Measurements from ENCODE around the gene UBR4. TPM values are rescaled to one million over a fixed set of nuclear protein-coding genes. Genes with fewer than 3 reads are reported as not detected.
"Not testable (repeated sequence)": the region's sequence is repeated elsewhere in the genome, so short reads cannot be mapped to it uniquely, and the experiment has no call there.

UBR4 gene
- total RNA-seq, 1 donor = 164 TPM

DNA sequence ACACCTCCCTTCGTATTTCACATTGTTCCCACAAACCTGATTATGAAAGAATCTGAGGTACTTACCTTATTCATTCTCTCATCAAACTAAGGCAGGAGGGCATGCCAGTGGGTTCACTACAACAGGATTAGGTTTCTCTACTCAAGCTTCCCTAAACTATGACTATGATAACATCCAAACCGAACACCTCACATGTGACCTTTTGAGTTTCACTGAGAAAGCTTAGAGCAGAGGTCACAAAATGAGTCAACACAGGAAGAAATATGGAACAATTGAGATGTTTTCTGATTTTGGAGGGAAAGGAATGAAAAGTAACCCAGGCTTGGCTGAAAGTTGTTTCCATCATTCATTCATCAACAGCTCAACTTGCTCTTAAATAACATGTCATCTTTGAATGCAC, 24.1 kb downstream of the UBR4 start:
- no peak overlapping the region for H3K4me3 ChIP-seq (ENCODE audit: low read length)
- H3K27me3 ChIP-seq (ENCODE audit: insufficient read depth, low read length) = no peaks in the 10 kb centered on the region
- H3K9me3 ChIP-seq (ENCODE audit: low read depth, low read length) = no peaks in the 10 kb centered on the region
- H3K4me1 ChIP-seq (ENCODE audit: insufficient read depth, low read length) = no peaks in the 10 kb centered on the region

DNA sequence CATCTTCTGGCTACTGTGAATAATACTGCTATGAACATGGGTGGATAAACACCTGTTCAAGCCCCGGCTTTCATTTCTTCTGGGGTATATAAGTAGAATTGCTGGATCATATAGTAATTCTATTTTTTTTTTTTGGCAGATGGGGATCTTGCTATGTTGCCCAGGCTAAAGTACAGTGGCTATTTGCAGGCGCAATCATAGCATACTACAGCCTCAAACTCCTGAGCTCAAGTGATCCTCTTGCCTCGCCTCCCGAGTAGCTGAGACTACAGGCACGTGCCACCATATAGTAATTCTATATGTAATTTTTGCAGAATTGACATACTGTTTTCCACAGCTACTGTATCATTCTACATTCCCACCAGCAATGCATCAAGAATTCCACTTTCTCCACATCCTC, 27.8 kb downstream of the UBR4 start:
- Histone ChIP-seq H3K4me3 (ENCODE audit: low read length) (no peak overlapping the region), H3K9me3 (ENCODE audit: low read depth, low read length) (no peaks in the 10 kb centered on the region), H3K27me3 (ENCODE audit: insufficient read depth, low read length) (no peaks in the 10 kb centered on the region), H3K4me1 (ENCODE audit: insufficient read depth, low read length) (peaks cover 5% of the 10 kb centered on the region)

DNA sequence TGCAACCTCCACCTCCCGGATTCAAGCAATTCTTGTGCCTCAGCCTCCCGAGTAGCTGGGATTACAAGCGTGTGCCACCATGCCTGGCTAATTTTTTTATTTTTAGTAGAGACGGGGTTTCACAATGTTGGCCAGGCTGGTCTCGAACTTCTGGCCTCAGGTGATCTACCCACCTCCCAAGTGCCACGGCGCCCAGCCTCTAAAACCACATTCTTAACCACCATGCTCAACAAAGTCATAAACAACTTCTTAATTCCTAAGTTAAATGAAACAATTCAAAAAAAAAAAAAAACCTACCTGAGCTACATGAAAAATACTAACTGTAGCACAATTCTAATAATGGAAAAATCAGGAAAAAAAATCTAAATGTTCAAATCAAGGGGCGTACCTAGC, 29.8 kb downstream of the UBR4 start:
- H3K27me3 ChIP-seq (ENCODE audit: insufficient read depth, low read length); H3K4me3 ChIP-seq (ENCODE audit: low read length); H3K4me1 ChIP-seq (ENCODE audit: insufficient read depth, low read length); H3K9me3 ChIP-seq (ENCODE audit: low read depth, low read length): not testable (repeated sequence)

- Histone ChIP-seq H3K4me1 (ENCODE audit: insufficient read depth, low read length) (peaks cover 5% of the 10 kb centered on the region), H3K27me3 (ENCODE audit: insufficient read depth, low read length) (no peaks in the 10 kb centered on the region), H3K4me3 (ENCODE audit: low read length) (no peak overlapping the region), H3K9me3 (ENCODE audit: low read depth, low read length) (no peaks in the 10 kb centered on the region)
These were observed 30.3 kb downstream of the UBR4 start for GRCh38 chr1:19179597-19180264.

- Histone ChIP-seq H3K4me1 (ENCODE audit: insufficient read depth, low read length) (peaks cover 5% of the 10 kb centered on the region), H3K4me3 (ENCODE audit: low read length) (no peak overlapping the region), H3K27me3 (ENCODE audit: insufficient read depth, low read length) (no peaks in the 10 kb centered on the region), H3K9me3 (ENCODE audit: low read depth, low read length) (no peaks in the 10 kb centered on the region)
These were observed 31.2 kb downstream of the UBR4 start for GRCh38 chr1:19178734-19179398.

DNA sequence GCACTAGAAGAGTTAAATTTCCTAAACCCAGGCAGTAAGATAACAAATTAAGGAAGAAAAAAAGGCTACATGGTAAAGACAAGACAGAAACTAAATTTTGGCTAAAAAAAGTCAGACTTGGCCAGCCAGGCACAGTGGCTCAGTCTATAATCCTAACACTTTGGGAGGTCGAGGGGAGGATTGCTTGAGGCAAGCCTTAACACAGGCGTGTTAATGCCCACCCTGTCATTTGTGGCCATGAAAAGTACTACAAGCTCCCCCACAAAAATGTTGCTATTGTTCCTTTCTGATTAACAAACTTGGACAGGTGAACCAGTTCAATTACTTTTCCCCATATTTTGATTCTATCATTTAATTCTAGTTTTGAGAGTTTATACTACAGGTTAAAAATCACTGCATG, 32.3 kb downstream of the UBR4 start:
- Histone ChIP-seq H3K4me1 (ENCODE audit: insufficient read depth, low read length) (peaks cover 5% of the 10 kb centered on the region), H3K4me3 (ENCODE audit: low read length) (no peak overlapping the region), H3K27me3 (ENCODE audit: insufficient read depth, low read length) (no peaks in the 10 kb centered on the region), H3K9me3 (ENCODE audit: low read depth, low read length) (no peaks in the 10 kb centered on the region)

GRCh38 chr1:19169642-19170041, 40.4 kb downstream of the UBR4 start:
- H3K9me3 ChIP-seq (ENCODE audit: low read depth, low read length) = no peaks in the 10 kb centered on the region
- no peaks in the 10 kb centered on the region for H3K4me1 ChIP-seq (ENCODE audit: insufficient read depth, low read length)
- no peak overlapping the region for H3K4me3 ChIP-seq (ENCODE audit: low read length)
- H3K27me3 ChIP-seq (ENCODE audit: insufficient read depth, low read length) = no peaks in the 10 kb centered on the region

DNA sequence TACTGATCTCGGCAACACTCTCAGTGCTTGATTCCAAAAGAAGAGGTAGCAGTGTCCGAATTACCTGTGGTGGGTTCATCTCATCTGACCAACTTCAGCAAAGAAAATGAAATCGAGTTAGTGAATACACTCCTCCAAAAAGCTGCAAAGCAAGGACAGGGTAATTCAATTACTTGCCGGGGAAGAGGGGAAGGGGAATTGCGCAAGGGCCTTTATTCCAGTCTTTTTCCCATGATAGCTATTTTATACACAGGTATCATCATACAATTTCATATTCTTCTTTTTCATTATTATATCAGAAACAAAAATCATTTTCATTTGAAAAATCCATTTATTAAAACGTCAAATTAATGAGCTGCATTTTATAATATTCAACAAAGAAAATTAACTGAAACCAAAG, 42.9 kb downstream of the UBR4 start:
- Histone ChIP-seq H3K27me3 (ENCODE audit: insufficient read depth, low read length) (no peaks in the 10 kb centered on the region), H3K9me3 (ENCODE audit: low read depth, low read length) (no peaks in the 10 kb centered on the region), H3K4me1 (ENCODE audit: insufficient read depth, low read length) (no peaks in the 10 kb centered on the region), H3K4me3 (ENCODE audit: low read length) (no peak overlapping the region)

DNA sequence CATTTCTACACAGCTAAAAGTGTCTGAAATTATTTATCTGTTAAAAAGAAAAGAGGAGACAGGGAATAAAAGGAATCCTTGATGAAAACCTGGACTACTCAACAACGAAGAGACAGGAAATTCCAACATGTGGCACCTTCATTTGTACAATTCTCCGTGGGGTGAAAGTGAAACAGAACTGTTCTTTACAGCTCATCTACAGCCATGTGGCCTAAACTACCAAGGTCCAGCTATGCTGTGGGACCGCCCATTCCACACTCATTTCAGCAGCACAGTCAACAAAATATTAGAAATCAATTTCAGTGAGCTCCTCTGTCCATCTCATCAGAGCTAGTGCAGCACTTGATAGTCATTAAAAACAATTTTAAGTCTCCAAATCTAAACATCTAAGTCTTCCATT, 44.0 kb downstream of the UBR4 start:
- H3K27me3 ChIP-seq (ENCODE audit: insufficient read depth, low read length) = no peaks in the 10 kb centered on the region
- no peak overlapping the region for H3K4me3 ChIP-seq (ENCODE audit: low read length)
- H3K9me3 ChIP-seq (ENCODE audit: low read depth, low read length) = no peaks in the 10 kb centered on the region
- no peaks in the 10 kb centered on the region for H3K4me1 ChIP-seq (ENCODE audit: insufficient read depth, low read length)

DNA sequence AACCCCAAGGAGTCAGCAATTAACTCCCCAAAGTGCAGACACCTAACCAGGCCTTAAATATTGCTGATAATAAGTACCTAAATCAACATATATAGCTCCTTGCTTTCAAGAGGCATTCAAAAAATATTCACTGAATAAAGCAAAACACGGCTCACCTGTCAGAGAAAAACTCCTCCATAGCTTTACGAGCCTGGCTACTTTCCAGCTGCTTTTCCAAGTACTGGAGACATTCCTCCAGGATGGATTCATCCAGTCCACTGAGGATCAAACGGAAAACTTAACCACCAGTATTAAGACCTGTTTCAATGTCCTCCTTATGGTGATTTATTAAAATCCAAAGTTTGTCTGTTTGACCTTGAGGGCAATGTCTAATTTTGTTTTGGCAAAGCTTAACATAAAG, 44.6 kb downstream of the UBR4 start:
- no peaks in the 10 kb centered on the region for H3K4me1 ChIP-seq (ENCODE audit: insufficient read depth, low read length)
- no peak overlapping the region for H3K4me3 ChIP-seq (ENCODE audit: low read length)
- no peaks in the 10 kb centered on the region for H3K27me3 ChIP-seq (ENCODE audit: insufficient read depth, low read length)
- no peaks in the 10 kb centered on the region for H3K9me3 ChIP-seq (ENCODE audit: low read depth, low read length)

GRCh38 chr1:19164274-19165015, 45.6 kb downstream of the UBR4 start:
- Histone ChIP-seq H3K27me3 (ENCODE audit: insufficient read depth, low read length) (no peaks in the 10 kb centered on the region), H3K4me1 (ENCODE audit: insufficient read depth, low read length) (no peaks in the 10 kb centered on the region), H3K9me3 (ENCODE audit: low read depth, low read length) (no peaks in the 10 kb centered on the region), H3K4me3 (ENCODE audit: low read length) (no peak overlapping the region)

DNA sequence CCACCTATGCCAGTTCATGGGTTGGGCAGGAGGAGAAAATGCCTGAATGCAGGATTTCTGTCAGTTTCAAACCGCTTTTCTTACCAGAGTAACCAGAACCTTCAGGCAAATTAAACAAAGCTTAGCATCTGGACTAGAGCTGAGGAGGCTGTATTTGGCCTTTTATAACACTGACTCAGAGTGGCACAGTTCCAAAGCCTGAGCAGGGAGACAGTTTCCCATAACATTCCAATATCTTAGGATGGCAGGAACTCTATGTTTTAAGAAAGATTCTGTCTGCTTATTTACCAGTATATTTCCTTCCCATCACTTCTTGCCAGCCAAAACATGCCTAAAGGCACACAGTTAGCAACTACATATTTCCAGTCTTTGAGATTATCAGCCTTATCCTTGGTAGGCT, 46.8 kb downstream of the UBR4 start:
- no peaks in the 10 kb centered on the region for H3K27me3 ChIP-seq (ENCODE audit: insufficient read depth, low read length)
- H3K4me1 ChIP-seq (ENCODE audit: insufficient read depth, low read length) = no peaks in the 10 kb centered on the region
- H3K4me3 ChIP-seq (ENCODE audit: low read length) = no peak overlapping the region
- H3K9me3 ChIP-seq (ENCODE audit: low read depth, low read length) = no peaks in the 10 kb centered on the region

DNA sequence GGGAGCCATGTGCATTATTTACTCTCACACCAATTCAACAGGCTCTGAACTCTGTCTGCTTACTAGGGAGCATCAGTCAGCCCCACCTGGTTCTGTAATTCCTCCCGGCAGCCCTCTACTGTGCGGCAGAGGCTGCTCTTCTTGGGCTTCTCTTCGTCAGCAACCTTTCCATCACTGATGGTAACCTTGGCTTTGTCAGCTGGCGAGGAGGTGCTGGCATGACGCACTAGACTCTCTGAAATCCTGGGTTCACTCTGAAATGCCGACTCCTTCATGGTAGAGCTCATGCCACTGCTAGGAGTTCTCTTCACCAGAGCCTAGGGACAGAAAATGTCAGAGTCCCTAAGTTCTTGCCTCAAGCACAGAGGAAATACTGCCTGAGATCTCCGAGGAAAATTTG, 49.2 kb downstream of the UBR4 start:
- H3K4me3 ChIP-seq (ENCODE audit: low read length) = no peak overlapping the region
- no peaks in the 10 kb centered on the region for H3K9me3 ChIP-seq (ENCODE audit: low read depth, low read length)
- no peaks in the 10 kb centered on the region for H3K4me1 ChIP-seq (ENCODE audit: insufficient read depth, low read length)
- H3K27me3 ChIP-seq (ENCODE audit: insufficient read depth, low read length) = no peaks in the 10 kb centered on the region

DNA sequence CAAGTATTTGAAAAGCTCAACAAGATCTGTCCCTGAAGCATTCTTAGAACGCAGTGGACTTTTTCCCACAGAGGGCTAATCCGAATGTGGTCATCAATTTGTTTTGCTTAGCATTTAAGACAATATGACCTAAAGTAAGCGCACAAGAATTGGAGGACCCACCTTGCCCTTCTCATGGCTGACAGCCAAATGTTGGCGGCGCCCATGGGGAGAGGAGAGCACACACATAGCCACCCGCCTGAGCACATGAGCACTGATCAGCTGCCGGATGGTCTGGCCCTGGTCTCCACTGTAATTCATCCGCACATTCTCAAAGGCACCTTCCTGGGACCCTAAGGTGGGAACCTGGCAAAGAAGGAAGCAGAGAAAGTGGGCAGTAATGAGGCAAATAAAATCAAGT, 52.4 kb downstream of the UBR4 start:
- H3K9me3 ChIP-seq (ENCODE audit: low read depth, low read length) = no peaks in the 10 kb centered on the region
- no peaks in the 10 kb centered on the region for H3K4me1 ChIP-seq (ENCODE audit: insufficient read depth, low read length)
- H3K27me3 ChIP-seq (ENCODE audit: insufficient read depth, low read length) = no peaks in the 10 kb centered on the region
- no peak overlapping the region for H3K4me3 ChIP-seq (ENCODE audit: low read length)

DNA sequence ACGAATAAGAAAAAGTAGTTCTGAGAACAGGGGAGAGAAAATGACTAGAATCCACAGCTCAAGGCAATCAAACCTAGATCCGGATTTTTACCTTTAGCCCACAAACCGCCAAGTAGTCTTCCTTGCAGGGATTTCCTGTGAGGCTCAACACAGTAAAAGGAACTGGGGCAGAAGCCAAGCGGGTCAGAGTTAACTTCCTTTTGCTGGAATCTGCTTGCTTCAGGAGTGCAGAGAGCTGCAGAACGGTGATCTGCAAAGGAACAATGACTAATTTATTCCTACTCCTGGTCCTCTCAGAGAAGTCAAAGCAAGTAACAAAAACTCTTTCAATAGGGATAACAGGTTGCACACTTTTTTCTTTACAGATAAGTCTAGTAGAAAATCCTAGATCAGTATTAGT, 53.4 kb downstream of the UBR4 start:
- H3K4me3 ChIP-seq (ENCODE audit: low read length) = no peak overlapping the region
- H3K9me3 ChIP-seq (ENCODE audit: low read depth, low read length) = no peaks in the 10 kb centered on the region
- no peaks in the 10 kb centered on the region for H3K27me3 ChIP-seq (ENCODE audit: insufficient read depth, low read length)
- H3K4me1 ChIP-seq (ENCODE audit: insufficient read depth, low read length) = no peaks in the 10 kb centered on the region

DNA sequence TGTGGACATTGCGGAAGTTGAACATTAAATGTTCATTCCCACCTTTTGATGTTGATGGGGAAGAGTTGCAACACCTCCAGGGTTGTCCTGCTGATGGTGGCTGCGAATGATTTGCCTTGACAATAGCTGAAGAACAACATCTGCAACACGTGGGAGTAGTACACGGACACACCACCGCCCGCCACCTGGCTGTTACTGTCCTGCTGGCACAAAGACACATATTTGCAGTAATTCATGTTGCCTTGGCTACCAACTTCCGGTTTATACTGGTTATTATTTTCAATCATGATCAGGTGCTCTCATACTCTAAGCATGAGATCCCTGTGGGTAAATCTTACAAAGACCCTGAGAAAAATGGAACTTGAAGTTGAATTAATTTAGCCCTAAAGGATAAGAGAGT, 55.2 kb downstream of the UBR4 start:
- Histone ChIP-seq H3K4me1 (ENCODE audit: insufficient read depth, low read length) (no peaks in the 10 kb centered on the region), H3K27me3 (ENCODE audit: insufficient read depth, low read length) (no peaks in the 10 kb centered on the region), H3K4me3 (ENCODE audit: low read length) (no peak overlapping the region), H3K9me3 (ENCODE audit: low read depth, low read length) (no peaks in the 10 kb centered on the region)
